Measurements from ENCODE around the gene CORIN.
A peak's percentile ranks its signal among the peaks of the same experiment; 100 is the strongest.

CORIN gene, protein sequence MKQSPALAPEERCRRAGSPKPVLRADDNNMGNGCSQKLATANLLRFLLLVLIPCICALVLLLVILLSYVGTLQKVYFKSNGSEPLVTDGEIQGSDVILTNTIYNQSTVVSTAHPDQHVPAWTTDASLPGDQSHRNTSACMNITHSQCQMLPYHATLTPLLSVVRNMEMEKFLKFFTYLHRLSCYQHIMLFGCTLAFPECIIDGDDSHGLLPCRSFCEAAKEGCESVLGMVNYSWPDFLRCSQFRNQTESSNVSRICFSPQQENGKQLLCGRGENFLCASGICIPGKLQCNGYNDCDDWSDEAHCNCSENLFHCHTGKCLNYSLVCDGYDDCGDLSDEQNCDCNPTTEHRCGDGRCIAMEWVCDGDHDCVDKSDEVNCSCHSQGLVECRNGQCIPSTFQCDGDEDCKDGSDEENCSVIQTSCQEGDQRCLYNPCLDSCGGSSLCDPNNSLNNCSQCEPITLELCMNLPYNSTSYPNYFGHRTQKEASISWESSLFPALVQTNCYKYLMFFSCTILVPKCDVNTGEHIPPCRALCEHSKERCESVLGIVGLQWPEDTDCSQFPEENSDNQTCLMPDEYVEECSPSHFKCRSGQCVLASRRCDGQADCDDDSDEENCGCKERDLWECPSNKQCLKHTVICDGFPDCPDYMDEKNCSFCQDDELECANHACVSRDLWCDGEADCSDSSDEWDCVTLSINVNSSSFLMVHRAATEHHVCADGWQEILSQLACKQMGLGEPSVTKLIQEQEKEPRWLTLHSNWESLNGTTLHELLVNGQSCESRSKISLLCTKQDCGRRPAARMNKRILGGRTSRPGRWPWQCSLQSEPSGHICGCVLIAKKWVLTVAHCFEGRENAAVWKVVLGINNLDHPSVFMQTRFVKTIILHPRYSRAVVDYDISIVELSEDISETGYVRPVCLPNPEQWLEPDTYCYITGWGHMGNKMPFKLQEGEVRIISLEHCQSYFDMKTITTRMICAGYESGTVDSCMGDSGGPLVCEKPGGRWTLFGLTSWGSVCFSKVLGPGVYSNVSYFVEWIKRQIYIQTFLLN

DNA sequence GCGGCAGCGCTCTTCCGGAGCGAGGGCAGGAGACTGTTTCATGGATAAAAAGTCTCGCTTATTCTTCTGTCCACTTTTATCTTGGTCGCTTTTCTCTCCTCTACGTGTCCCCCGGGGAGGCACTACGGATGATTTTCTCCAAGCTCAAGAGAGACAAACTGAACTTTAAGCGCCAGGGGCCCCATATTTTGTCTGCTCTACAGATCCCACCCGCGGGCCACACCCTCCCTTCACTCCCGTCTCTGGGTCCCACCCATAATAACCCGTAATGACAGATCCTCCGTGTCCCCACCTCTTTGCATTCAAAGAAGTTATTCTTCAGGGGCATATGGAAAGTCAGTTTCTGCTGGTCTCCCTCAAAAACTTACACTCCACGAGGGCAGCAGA, at the start of gene CORIN:
Gene CORIN, minus strand, starts transcription at position 160 of the 387 bp plus-strand sequence. Its CDS starts 118 bp downstream, at position 42.
- DNase-seq = no peak

DNA sequence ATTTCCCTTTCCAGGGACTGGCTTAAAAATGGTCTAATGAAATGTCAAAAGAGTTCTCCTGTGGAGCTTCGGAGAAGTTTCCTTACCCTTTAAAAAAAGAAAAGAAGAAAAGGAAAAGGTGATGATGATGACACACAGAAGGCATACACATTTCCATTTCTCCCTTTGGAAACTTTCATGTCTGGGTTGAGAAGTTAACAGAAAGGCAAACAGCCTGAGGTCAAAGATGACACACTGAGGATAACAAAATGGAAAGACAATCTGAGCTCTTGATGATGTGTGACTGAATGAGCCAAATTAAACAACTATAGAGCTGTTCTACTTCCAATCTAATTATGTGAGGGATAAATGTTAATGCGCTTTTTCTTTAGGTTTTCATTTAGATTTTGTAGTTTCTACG, 44.4 kb upstream of the CORIN start:
- no peak for DNase-seq

DNA sequence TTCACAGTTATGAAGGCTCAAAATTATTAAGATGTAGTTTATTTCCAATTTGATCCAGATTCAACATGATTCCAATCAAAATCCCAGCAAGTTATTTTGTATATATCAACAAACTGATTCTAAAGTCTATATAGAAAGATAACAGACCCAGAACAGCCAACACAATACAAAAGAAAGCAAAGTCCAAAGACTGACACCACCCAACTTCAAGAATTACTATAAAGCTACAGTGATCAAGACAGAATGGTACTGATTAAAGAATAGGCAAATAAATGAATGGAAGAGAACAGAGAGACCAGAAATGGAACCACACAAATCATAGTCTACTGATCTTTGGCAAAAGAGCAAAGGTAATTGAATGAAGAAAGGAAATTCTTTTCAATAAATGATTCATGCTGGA, 41.6 kb upstream of the CORIN start:
- no peak for DNase-seq

DNA sequence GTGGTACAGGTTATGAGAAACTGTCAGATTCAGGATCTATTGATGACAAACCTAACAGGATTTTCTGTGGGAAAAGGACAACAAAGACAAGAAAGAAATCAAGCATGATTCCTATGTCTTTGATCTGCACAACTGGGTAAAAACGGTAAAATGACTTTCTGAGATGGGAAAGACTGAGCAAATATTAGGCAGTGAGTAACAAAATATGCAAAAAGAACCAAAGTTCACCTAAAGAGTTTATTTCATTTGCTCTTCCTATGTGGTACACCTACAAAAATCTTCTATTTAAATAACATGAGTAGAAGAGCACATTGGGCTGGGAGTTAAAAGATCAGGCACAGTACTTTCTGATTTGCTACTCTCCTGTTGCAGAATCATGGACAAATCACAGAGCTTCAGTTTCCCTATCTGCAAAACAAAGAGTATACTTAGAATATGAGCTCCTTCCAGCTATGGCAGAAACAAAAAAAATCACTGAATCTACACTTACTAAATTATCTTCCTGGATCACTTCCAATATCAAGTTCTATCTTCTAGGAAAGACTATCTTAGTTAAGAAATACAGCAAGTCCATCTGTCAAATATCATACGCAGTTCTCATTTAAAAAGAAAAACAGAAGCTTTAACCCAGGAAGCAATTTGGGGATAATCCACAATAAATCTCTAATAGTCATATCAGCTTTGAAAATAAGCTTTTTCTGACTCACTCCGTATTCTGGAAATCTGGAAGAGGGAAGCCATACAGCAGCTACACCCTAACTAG, 39.1 kb upstream of the CORIN start:
- no peak for DNase-seq

DNA sequence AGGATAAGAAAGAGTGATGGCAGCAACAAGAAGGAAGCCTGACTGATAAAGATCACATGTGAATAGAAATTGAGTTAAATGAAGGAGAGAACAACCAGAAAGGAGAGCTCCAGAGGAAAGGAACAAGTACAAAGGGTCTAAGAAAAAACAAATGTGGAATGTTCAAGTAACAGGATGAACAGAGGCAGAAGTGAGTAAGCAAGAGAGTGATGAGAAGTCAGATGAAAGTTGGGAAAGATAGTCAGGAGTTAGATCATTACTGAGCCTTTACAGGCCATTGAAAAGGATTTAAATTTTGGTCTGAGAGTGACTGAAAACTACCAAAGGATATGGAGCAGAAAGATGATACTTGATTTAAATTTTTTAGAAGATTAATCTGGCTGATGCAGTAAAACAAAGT, 38.4 kb upstream of the CORIN start:
- DNase-seq = no peak

DNA sequence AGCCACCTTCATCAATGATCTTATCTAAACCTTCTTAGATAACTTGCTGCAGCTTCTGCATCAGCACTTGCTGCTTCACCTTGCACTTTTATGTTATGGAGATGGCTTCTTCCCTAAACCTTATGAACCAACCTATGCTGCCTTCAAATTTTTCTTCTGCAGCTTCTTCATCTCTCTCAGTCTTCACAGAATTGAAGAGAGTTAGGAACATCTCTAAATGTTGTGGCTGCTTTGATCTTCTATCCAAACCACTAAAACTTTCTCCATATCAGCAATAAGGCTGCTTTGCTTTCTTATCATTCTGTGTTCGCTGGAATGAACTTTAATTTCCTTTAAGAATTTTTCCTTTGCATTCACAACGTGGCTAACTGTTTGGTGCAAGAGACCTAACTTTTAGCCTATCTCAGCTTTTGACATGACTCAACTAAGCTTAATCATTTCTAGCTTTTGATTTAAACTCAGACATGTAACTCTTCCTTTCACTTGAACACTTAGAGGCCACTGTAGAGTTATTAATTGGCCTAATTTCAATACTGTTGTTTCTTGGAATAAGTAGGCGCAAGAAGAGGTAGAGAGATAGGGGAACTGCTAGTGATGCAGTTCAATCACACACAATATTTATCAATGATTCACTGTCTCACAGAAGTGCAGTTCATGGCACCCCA, 36.1 kb upstream of the CORIN start:
- no peak for DNase-seq

DNA sequence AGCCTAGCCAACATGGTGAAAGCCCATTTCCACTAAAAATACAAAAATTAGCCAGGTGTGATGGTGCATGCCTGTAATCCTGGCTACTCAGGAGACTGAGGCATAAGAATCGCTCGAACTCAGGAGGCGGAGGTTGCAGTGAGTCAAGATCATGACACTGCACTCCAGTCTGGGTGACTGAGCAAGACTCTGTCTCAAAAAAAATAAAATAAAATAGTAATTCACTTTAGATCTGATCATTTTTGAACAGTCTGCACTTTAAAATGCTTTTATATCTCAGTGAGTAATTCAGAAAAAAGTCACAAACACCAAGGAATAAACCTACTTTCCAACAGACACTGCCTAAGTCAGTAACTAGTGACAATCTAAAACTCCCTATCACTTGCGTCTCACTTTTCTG, 25.6 kb upstream of the CORIN start:
- DNase-seq = no peak

DNA sequence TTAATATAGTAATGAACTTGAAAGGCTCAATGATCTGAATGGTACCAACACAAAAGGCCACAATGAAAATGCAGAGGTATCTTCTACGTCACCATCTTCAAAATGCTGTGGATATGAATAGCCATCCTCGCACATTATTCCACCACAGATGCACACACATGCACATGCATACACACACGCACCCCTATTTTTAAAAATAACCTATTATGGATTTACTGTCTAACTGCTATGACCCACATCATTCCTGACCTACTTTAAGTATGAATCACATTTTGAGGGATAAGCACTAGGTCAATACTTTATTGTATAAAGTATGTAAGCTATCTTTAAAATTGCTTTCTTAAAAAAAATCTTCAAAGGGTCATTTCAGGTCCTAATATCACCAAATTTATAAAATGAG, 24.4 kb upstream of the CORIN start:
- no peak for DNase-seq

DNA sequence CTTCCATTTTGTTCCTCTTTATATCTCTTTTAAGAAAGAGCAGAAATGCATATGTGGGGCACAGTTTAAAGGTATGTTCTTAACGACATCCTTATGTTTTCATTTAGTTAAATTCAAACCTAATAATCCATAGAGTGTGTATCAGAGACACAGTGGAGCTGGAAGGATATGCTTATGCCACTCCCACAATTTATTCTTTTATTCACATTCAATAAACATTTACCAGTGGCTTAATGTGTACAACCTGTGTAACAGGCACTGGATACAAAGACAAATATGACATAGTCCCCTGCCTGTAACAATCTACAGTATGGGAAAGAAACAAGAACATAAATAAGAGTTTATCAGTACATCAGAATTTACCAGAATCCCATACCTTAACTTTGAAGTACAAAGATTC, 22.4 kb upstream of the CORIN start:
- no peak for DNase-seq

DNA sequence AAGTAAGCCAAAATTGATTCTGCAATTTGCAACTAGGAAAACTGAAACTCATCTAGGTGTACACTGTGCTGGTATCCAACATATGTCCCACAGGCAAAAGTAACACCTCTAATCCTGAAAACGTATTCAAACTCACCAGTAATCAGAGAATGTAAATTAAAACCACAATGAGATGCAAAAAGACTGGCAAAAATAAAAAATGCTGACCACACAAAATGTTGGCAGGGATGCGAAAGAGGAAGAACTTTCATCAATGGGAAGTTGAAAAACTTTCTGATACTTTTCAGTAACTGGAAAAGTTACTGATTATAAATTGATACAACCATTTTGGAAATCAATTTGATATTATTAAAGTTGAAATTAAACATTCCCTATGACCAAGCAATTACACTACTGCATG, 20.1 kb upstream of the CORIN start:
- no peak for DNase-seq

DNA sequence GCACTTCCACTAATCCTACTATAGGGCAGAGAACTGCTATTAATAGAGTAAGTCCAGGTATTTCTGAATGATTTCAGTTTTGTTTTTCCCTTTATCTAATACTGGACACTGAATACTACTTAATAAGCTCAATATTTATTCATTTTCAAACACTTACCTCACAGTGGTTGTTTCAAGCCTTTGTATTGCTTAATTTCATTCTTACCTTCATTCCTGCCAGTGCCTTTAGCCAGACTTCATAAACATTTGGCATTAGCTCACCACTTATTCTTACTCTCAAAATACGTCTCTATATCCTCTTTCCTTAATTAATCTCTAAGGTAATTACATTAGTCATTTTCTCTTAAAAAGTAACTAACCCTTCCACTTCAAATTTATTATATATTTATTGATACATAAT, 18.8 kb upstream of the CORIN start:
- DNase-seq = no peak

DNA sequence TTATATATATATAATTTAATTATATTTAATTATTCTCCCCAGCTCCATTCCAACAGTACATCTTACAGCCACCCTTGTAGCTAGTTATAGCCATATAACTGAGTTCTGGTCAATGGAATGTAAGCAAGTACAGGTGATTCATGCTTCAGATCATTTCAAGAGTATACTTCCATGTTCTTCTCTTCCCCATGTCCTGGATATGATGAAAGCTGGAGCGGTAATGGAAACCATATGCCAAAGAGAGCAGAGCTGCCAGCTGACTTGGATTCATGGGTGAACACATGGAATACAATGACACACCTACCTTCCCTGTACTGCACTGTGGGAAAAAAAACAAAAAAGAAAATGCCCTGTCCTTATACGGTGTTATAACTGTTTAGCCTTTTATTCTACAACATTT, 17.5 kb upstream of the CORIN start:
- DNase-seq = no peak

DNA sequence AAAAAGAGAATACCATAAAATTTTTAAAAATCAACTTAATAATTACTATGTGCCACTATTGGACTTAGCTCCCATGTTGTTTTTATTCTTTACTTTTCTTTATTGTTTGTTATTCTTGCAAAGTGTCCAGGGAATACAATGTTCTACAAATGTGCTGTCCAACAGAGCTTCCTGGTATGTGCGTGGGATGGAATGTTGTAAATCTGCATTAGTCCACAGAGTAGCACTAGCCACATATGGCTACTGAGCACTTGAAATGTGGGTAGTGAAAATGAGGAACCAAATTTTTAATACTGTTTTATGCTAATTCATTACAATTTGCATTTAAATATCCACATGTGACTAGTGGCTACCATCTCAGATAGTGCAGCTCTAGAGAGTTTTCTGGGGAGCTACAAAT, 14.3 kb upstream of the CORIN start:
- no peak for DNase-seq

DNA sequence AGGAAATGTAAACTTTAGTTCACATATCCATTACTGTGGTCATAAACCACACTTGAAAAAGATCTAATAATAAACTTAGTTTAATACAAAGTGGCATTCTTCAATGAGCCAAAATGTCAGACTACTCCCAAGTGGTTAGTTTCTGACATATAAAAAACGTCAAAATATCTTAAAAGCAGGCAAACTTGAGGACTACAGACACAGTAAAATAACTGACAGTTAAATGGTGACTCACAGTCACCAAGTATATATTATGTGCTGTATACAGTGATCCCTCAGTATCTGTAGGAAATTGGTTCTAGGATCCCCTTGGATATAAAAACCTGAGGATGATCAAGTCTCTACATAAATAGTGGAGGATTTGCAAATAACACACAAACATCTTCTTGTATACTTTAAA, 11.6 kb upstream of the CORIN start:
- no peak for DNase-seq

DNA sequence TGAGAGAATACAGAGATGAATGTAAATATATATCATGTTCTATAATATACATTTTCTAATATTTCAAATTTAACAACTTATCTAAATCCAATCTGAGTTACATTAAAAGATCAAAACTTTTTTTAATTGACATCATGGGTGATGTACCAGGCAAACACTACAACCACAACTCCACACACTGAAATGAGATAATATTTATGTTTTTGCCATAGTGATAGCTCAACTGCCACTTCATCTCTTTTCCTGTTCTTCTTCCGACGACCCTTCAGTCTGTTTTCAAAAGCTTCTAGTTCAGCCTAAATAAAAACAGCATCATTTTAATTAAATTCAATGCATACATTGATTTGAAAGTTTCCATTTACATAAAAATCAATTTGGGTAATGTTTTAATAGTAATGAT, 10.2 kb upstream of the CORIN start:
- no peak for DNase-seq

DNA sequence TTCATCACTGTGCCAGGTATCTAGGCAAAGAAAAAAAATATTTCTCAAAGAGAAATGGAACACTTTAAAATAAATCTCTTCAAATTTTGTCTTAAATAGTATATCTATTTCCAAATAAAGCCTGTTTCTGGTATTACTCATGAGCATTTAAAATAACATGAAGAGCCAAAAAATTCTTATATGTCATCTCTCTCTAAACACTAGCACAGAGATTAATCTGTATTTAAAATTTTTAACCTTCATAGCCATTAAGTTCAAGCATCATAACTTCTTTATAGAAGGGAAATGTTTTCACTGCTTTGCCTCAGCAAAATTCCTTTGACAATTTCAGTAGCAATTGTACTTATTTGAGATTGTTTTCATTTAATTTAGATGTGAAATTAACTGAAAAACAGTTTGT, 5.1 kb upstream of the CORIN start:
- DNase-seq = no peak

DNA sequence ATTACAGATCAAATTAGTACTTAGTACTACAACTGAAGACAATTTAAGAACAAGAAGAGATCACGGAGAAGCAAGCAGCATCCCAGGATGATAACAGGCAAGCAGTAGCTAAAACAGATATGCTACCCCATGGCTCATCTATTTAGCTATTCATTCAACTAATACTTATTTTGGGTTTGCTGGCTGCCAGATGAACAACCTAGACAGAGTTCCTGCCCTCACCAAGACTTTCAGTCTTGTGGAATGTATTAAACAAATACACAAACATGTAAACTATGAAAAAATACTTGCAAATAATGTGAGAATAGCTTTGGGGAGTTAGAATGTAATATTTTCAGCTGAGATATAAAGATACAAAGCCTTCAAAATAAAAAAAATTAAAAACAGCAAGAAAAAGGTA, 2.4 kb upstream of the CORIN start:
- no peak for DNase-seq

DNA sequence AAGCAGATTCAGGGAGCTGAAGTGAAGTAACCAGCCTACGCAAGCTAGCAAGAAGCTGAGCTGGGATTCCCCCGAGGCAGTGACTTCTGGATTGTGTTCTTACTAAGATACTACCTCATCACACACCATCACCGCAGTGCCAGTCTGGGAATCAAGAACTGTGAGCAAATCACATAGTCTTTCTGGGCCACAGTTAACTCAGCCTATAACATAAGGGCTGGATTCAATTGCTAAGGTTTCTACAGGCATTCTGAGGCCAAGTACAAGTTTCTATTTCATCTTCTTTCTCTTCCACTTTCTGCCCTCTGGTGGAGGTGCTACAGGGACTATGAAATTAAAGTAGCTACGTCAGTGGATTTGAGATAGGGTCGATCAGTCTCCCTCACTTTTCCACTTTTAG, 1.4 kb upstream of the CORIN start:
- DNase-seq = peak; percentile 12 to 20

DNA sequence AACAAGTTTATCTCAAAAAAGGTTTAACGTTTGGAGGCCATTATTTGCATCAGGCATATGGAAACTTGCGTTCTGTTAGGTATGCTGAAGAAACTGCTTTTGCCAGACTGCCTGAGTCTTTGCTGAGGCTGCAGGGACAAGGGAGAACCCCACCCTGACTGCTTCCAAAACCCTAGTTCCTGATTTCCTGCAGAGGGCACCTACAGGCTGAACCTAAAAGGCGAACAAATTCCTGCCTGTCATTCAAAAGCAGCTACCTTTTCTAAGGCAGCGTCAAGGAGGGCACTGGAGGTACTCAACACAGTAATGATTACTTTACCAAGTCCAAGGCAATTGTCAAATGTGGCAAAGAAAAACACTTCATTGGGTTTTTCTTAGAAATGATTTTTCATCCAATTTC, 578 bp upstream of the CORIN start:
- no peak for DNase-seq

DNA sequence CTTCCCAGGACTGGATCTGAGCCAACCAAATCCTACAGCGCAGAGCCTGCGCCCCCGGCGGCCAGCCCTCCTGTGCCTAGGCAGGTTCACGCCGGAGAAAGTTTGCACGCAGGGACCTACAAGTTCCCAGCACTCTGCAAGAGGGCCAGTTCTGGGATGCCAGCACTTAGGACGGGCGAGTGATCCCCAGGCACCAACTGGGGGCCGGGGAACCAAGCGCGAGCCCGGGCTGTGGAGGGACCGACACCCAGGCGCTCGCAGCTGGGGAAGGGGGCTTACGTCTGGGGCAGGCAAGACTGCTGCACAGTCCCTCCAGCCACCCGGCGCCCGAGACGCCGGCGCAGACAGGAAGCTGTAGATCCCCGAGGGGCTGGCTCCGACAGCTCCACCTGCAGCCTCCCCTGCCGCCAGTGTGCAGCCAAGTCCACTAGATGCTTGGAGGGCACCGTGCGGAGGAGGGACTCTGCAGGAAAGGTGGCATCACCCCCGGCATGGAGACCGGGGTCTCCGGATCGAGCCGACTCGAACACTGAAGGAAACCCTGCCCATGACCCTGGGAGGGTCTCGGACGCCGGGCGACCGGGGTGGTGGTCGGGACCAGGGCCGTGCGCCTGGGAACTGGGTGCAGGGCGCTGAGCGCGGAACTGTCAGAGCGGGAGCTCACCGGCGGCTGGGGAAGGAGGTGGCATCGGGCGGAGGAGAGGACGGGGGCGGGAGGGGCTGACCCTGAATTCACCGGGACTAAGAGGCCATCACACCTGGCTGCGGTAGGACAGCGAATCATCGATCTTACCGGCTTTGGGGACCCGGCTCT, 566 bp downstream of the CORIN start:
- peak; percentile 13 to 26 for DNase-seq

DNA sequence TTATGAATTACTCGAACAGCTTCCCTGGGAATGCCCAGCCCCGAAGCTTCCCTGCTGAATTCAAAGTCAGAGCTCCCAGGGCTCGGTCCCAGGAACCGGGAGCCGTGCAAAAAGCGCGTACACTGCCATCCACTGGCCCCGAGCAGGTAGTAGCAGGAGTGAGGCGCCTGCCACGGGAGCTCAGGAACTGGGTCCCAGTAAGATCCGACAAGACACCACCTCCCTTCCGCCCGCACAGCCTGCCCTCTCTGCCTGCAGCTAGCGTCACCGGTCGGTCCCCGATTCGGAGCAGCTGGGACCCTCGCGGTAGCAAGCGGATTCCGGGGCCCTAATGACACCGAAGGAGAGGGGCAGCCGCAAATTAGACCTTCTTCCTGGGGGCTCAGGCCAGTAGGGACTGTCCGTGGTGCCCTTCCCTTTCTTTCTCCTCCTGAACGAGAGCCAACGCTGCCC, 1.2 kb downstream of the CORIN start:
- DNase-seq = peak; percentile 50 to 53

DNA sequence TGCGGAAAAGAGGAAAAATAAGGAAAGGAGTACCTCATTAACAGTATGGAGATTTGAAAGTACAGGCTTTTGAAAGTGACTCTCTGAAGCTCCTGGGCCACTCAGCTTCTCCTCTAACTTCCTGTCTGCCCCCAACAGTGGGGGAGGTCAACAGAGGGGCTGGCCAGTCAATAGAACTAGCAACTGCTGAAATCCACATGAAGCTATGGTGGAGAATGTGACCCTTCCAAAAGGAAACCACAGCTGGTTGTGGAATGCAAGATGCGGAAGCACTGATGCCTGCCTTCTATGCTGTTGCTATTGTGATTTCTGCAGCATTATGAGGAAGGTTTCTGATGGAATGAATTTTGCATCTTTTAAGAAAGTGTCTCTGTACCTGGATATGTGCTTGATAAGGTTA, 2.4 kb downstream of the CORIN start:
- no peak for DNase-seq

Data from activated CD4-positive, alpha-beta T cell treated with anti-CD3 and anti-CD28 coated beads for 4 hours (primary cell).